C4-2B (cell line): ENCODE data around the gene DUSP7.

Experiments
- CTCF ChIP-seq: fragments of 450-650 bp; conservative IDR thresholded peaks from 2 replicates; pipeline ENCODE4 v1.5.1; 2017; ENCODE audit warnings: mild to moderate bottlenecking
- ZFX ChIP-seq: fragments of 450-650 bp; IDR thresholded peaks from 2 replicates; pipeline ENCODE4 v1.6.1; 2017

GRCh38 chr3:52036829-52037228, 19.5 kb downstream of the DUSP7 start:
- TF ChIP-seq CTCF: no peak
- TF ChIP-seq ZFX: no peak
